ENCODE data around the gene PDE9A. TPM values are rescaled to one million over a fixed set of nuclear protein-coding genes. Genes with fewer than 3 reads are reported as not detected.

Gene PDE9A
- total RNA-seq (2022; extraction: Qiagen RNA extraction; ENCODE audit: low read depth): 0.45 to 1.3 TPM (median 1.1 TPM) in 5 replicates

DNA sequence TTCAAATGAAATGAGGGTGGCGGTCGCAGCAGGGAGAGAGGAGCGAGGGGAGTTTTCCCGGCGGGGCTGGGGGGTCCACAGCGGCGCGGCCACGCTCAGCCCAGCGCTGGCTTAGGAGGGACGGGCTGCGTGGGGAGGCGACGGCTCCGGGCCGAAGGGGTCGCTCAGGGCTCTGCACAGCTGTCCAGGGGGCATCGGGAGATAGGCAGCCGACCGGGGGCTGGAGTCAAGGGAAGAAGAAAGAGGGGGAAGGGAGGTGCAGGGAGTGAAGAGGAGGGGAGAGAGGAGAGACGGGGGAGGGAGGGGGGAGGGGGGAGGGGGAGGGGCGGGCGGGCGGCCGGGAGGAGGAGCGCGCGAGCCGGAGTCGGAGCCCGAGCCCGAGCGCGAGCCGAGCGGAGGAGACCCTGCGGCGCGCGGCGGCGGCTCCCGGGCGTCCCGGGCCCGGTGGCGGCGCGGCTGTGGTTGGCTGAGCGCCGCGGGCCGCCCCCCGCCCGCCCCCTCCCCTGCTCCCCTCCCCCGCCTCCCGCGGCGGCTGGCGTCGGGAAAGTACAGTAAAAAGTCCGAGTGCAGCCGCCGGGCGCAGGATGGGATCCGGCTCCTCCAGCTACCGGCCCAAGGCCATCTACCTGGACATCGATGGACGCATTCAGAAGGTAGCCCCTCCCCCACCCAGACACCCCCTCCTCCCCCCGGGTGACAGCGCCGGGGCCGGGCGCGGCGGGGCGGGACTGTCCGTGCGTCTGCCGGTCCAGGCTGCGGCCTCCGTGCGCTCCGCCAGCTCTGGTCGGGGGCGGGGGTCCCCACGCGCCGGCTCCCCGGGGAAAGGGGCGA is at the start of gene PDE9A:
Gene PDE9A, plus strand, starts transcription at position 391 of the 831 bp plus-strand sequence. Its CDS starts 194 bp downstream, at position 585.

Other genes with a start within 250 kb of the PDE9A start
- 0.16 to 0.34 TPM (median 0.24 TPM) in 4 of 5 replicates, not detected in the other for gene UBASH3A, start 249.7 kb upstream of the PDE9A start, total RNA-seq (2022; extraction: Qiagen RNA extraction; ENCODE audit: low read depth)
- gene RSPH1, start 157.4 kb upstream of the PDE9A start, total RNA-seq (2022; extraction: Qiagen RNA extraction; ENCODE audit: low read depth): 0.45 to 0.94 TPM (median 0.67 TPM) in 5 replicates
- 3.2 to 4.5 TPM (median 4.4 TPM) in 5 replicates for gene SLC37A1, start 139.8 kb upstream of the PDE9A start, total RNA-seq (2022; extraction: Qiagen RNA extraction; ENCODE audit: low read depth)
- gene WDR4, start 225.9 kb downstream of the PDE9A start, total RNA-seq (2022; extraction: Qiagen RNA extraction; ENCODE audit: low read depth): 21.1 to 32.5 TPM (median 31.4 TPM) in 5 replicates
- 18.7 to 22.9 TPM (median 21.4 TPM) in 5 replicates for gene NDUFV3, start 239.7 kb downstream of the PDE9A start, total RNA-seq (2022; extraction: Qiagen RNA extraction; ENCODE audit: low read depth)

All from A549 treated with DMSO at 1 μM for 4 hours (cell line).